Caco-2 (cell line): Measurements from ENCODE around the gene IQCF5. TPM values are rescaled to one million over a fixed set of nuclear protein-coding genes. Genes with fewer than 3 reads are reported as not detected.
"Not testable (repeated sequence)": the region's sequence is repeated elsewhere in the genome, so short reads cannot be mapped to it uniquely, and the experiment has no call there.

Experiments
- BruUV-seq: library from RNA; stranded (reverse); fragments of 400-500 nt; replicated peaks from 2 replicates; lab custom pipeline; 2021; lab: Mats Ljungman, UMichigan
- CTCF ChIA-PET: fragments of 300-600 bp; sonication (Branson Sonifier 250); formaldehyde crosslinking; loops from one replicate; lab custom pipeline; 2022; ENCODE audit warnings: antibody characterized with exemption; lab: Charles Lee
- POLR2A ChIA-PET: fragments of 300-600 bp; sonication (Branson Sonifier 250); formaldehyde crosslinking; loops from one replicate; lab custom pipeline; 2022; ENCODE audit warnings: antibody characterized with exemption; lab: Charles Lee
- DNase-seq, 2 experiments: peaks; one replicate each; pipeline versions ENCODE4 v3.0.0 to v3.0.0-alpha.2; 2020 to 2022
- H3K27me3 ChIP-seq: replicated peaks from 2 replicates; pipeline ENCODE4 v1.6.0; 2011; ENCODE audit warnings: low read length; ENCODE audit not compliant: control insufficient read depth, insufficient read depth
- H3K36me3 ChIP-seq: 2 replicates; pipeline ENCODE4 v1.5.1; 2011; ENCODE audit warnings: low read length; ENCODE audit not compliant: control insufficient read depth, insufficient read depth
- H3K4me1 ChIP-seq: fragments of 250-450 bp; sonication (Bioruptor Pico); 2 replicates; pipeline ENCODE4 v1.5.1; 2020; ENCODE audit warnings: mild to moderate bottlenecking
- H3K4me3 ChIP-seq: 2 replicates; pipeline ENCODE4 v1.5.1; 2011; ENCODE audit warnings: low read depth, mild to moderate bottlenecking, control low read depth, low read length
- H3K9me3 ChIP-seq: fragments of 250-450 bp; sonication (Bioruptor Pico); 2 replicates; pipeline ENCODE4 v1.5.1; 2020; ENCODE audit warnings: mild to moderate bottlenecking, moderate library complexity
- H3K27ac Mint-ChIP-seq: one replicate; pipeline ENCODE4 v1.8.0; 2022; ENCODE audit warnings: mixed read lengths; ENCODE audit not compliant: unreplicated experiment
- H3K27me3 Mint-ChIP-seq: one replicate; pipeline ENCODE4 v1.8.0; 2022; ENCODE audit warnings: mixed read lengths; ENCODE audit not compliant: insufficient read depth, unreplicated experiment
- H3K36me3 Mint-ChIP-seq: one replicate; pipeline ENCODE4 v1.8.0; 2022; ENCODE audit warnings: mild to moderate bottlenecking, mixed read lengths; ENCODE audit not compliant: insufficient read depth, unreplicated experiment
- H3K4me1 Mint-ChIP-seq: one replicate; pipeline ENCODE4 v1.8.0; 2022; ENCODE audit warnings: low read depth, mixed read lengths; ENCODE audit not compliant: unreplicated experiment
- H3K4me3 Mint-ChIP-seq: one replicate; pipeline ENCODE4 v1.8.0; 2022; ENCODE audit warnings: mild to moderate bottlenecking, moderate library complexity, mixed read lengths; ENCODE audit not compliant: unreplicated experiment
- H3K9me3 Mint-ChIP-seq: one replicate; pipeline ENCODE4 v1.8.0; 2022; ENCODE audit warnings: mixed read lengths; ENCODE audit not compliant: unreplicated experiment
- CTCF ChIP-seq, 2 experiments: fragments of 200-600 bp in 1 of 2; IDR thresholded peaks; 1 replicate in 1 of 2; 2 replicates in 1 of 2; pipeline versions ENCODE4 v1.5.1 to v1.8.0; 2011 to 2022; ENCODE audit warnings: antibody characterized with exemption in 1 of 2, control low read depth in 1 of 2, inconsistent platforms in 1 of 2, low read depth in 1 of 2, low read length in 1 of 2, mild to moderate bottlenecking in 1 of 2, moderate library complexity in 1 of 2; ENCODE audit not compliant: insufficient read depth in 1 of 2, severe bottlenecking in 1 of 2, unreplicated experiment in 1 of 2
- intact Hi-C: fragments of 100-400 bp; cut with micrococcal nuclease; formaldehyde crosslinking; loops from one replicate; pipeline ENCODE4 v1.10.0; 2022; ENCODE audit not compliant: unreplicated experiment
- total RNA-seq: library from RNA; stranded (reverse); gene quantifications from 2 replicates; pipeline ENCODE4 v1.2.3, GENCODE V29; 2022

Gene IQCF5
- total RNA-seq, 1 experiment from 2014 or later = not detected

GRCh38 chr3:51908026-51908425 is 32.6 kb upstream of the IQCF5 start:
- peaks cover 10% of the 10 kb centered on the region for H3K9me3 Mint-ChIP-seq
- no peaks in the 10 kb centered on the region for H3K27me3 Mint-ChIP-seq
- DNase-seq = no peak

GRCh38 chr3:51904034-51904823 is 28.8 kb upstream of the IQCF5 start:
- H3K27me3 ChIP-seq = no peaks in the 10 kb centered on the region
- Mint-ChIP-seq H3K4me1 (no peaks in the 10 kb centered on the region), H3K4me3 (no peak overlapping the region), H3K9me3 (peaks cover 10% of the 10 kb centered on the region), H3K36me3 (no peaks in the 10 kb centered on the region), H3K27ac (no peak overlapping the region), H3K27me3 (peaks cover 12% of the 10 kb centered on the region)
- no peak overlapping the region for H3K4me3 ChIP-seq
- BruUV-seq = no TSS peak
- POLR2A ChIA-PET = no interaction called here
- no peaks in the 10 kb centered on the region; the same call in 1 of the 2 replicates for H3K9me3 ChIP-seq
- H3K36me3 ChIP-seq = no peaks in the 10 kb centered on the region
- no peak for TF ChIP-seq CTCF (IDR thresholded peaks at IDR 0.05; ENCODE audit: insufficient read depth in 1 of 2, low read depth in 1 of 2, low read length in 1 of 2, severe bottlenecking in 1 of 2, unreplicated experiment in 1 of 2)
- H3K4me1 ChIP-seq = no peaks in the 10 kb centered on the region
- CTCF ChIA-PET = no interaction called here
- intact Hi-C loops = no loop called here
- no peak for DNase-seq

More at GRCh38 chr3:51908026-51908425, 32.6 kb upstream of the IQCF5 start:
- H3K4me3 Mint-ChIP-seq = no peak overlapping the region
- no peak overlapping the region for H3K27ac Mint-ChIP-seq
- BruUV-seq = no TSS peak
- TF ChIP-seq CTCF (IDR thresholded peaks at IDR 0.05; ENCODE audit: insufficient read depth in 1 of 2, low read depth in 1 of 2, low read length in 1 of 2, severe bottlenecking in 1 of 2, unreplicated experiment in 1 of 2) = no peak
- H3K36me3 Mint-ChIP-seq = no peaks in the 10 kb centered on the region
- H3K4me1 ChIP-seq = no peaks in the 10 kb centered on the region
- ChIA-PET POLR2A (no interaction called here), CTCF (no interaction called here)
- no peaks in the 10 kb centered on the region for H3K4me1 Mint-ChIP-seq
- no peaks in the 10 kb centered on the region for H3K27me3 ChIP-seq
- H3K36me3 ChIP-seq = no peaks in the 10 kb centered on the region
- no peaks in the 10 kb centered on the region; the same call in 1 of the 2 replicates for H3K9me3 ChIP-seq
- no peak overlapping the region for H3K4me3 ChIP-seq
- intact Hi-C loops = no loop called here

GRCh38 chr3:51902361-51902760 is 27.0 kb upstream of the IQCF5 start:
- POLR2A ChIA-PET, DNase-seq, BruUV-seq: not testable (repeated sequence)

GRCh38 chr3:51900043-51900442 is 24.6 kb upstream of the IQCF5 start:
- intact Hi-C loops, H3K4me3 Mint-ChIP-seq, H3K36me3 Mint-ChIP-seq, H3K27me3 ChIP-seq, H3K4me1 ChIP-seq, H3K27ac Mint-ChIP-seq, BruUV-seq, H3K9me3 Mint-ChIP-seq, DNase-seq, POLR2A ChIA-PET, H3K9me3 ChIP-seq, H3K4me1 Mint-ChIP-seq, CTCF ChIA-PET, H3K4me3 ChIP-seq, H3K36me3 ChIP-seq: not testable (repeated sequence)
- peaks cover 16% of the 10 kb centered on the region for H3K27me3 Mint-ChIP-seq

More at GRCh38 chr3:51902361-51902760, 27.0 kb upstream of the IQCF5 start:
- H3K27me3 Mint-ChIP-seq = peaks cover 16% of the 10 kb centered on the region
- H3K4me1 Mint-ChIP-seq, H3K4me3 ChIP-seq, H3K4me1 ChIP-seq, CTCF ChIA-PET, intact Hi-C loops, H3K36me3 ChIP-seq, H3K4me3 Mint-ChIP-seq, H3K9me3 ChIP-seq, H3K9me3 Mint-ChIP-seq, H3K27ac Mint-ChIP-seq, H3K36me3 Mint-ChIP-seq, H3K27me3 ChIP-seq: not testable (repeated sequence)
